ENCODE results near the gene ESYT2. TPM values are rescaled to one million over a fixed set of nuclear protein-coding genes. Genes with fewer than 3 reads are reported as not detected.

The ESYT2 gene
- total RNA-seq, 1 donor from 2014 or later = 61.3 TPM

GRCh38 chr7:158812684-158813083 is 16.6 kb downstream of the ESYT2 start:
- intact Hi-C loops (cut with micrococcal nuclease) = no loop called here
- H3K27me3 Mint-ChIP-seq = no peaks in the 10 kb centered on the region
- peak overlapping the region; percentile 95 for H3K27ac Mint-ChIP-seq
- DNase-seq = peak; percentile 94
- H3K36me3 Mint-ChIP-seq (ENCODE audit: low read depth) = peaks cover 45% of the 10 kb centered on the region
- peak overlapping the region; percentile 65 for H3K4me3 Mint-ChIP-seq
- H3K9me3 Mint-ChIP-seq = no peaks in the 10 kb centered on the region
- peaks cover 81% of the 10 kb centered on the region for H3K4me1 Mint-ChIP-seq

GRCh38 chr7:158811894-158812293 is 17.4 kb downstream of the ESYT2 start:
- peaks cover 75% of the 10 kb centered on the region for H3K4me1 Mint-ChIP-seq
- H3K27ac Mint-ChIP-seq = peak overlapping the region; percentile 95
- no peaks in the 10 kb centered on the region for H3K27me3 Mint-ChIP-seq
- peak; percentile 68 for DNase-seq
- peaks cover 48% of the 10 kb centered on the region for H3K36me3 Mint-ChIP-seq (ENCODE audit: low read depth)
- intact Hi-C loops (cut with micrococcal nuclease) = loop anchor here (1.0 to 2.0 kb wide), 2 partner anchors 9 to 17 kb away; partner anchors contain the start of gene ESYT2
- peak overlapping the region; percentile 65 for H3K4me3 Mint-ChIP-seq
- no peaks in the 10 kb centered on the region for H3K9me3 Mint-ChIP-seq

- intact Hi-C loops (cut with micrococcal nuclease) = loop anchor here (1.0 to 2.0 kb wide), 2 partner anchors 10 to 17 kb away; partner anchors contain the start of gene ESYT2
- Mint-ChIP-seq H3K27ac (peak overlapping the region; percentile 95), H3K9me3 (no peaks in the 10 kb centered on the region), H3K4me1 (peaks cover 71% of the 10 kb centered on the region), H3K27me3 (no peaks in the 10 kb centered on the region), H3K36me3 (ENCODE audit: low read depth) (peaks cover 49% of the 10 kb centered on the region), H3K4me3 (peak overlapping the region; percentile 65)
- peak; percentile 81 for DNase-seq
Measured at GRCh38 chr7:158811461-158811860, 17.8 kb downstream of the ESYT2 start.

GRCh38 chr7:158810846-158811245 is 18.5 kb downstream of the ESYT2 start:
- Mint-ChIP-seq H3K27ac (peak overlapping the region; percentile 95), H3K9me3 (no peaks in the 10 kb centered on the region), H3K4me1 (peaks cover 65% of the 10 kb centered on the region), H3K4me3 (peak overlapping the region; percentile 5), H3K27me3 (no peaks in the 10 kb centered on the region), H3K36me3 (ENCODE audit: low read depth) (peaks cover 51% of the 10 kb centered on the region)
- intact Hi-C loops (cut with micrococcal nuclease) = loop anchor here (1.0 to 2.0 kb wide), 2 partner anchors 10 to 18 kb away; partner anchors contain the start of gene ESYT2
- DNase-seq = no peak

- intact Hi-C loops (cut with micrococcal nuclease) = no loop called here
- Mint-ChIP-seq H3K9me3 (no peaks in the 10 kb centered on the region), H3K36me3 (ENCODE audit: low read depth) (peaks cover 54% of the 10 kb centered on the region), H3K4me3 (no peak overlapping the region), H3K4me1 (peaks cover 58% of the 10 kb centered on the region), H3K27me3 (no peaks in the 10 kb centered on the region), H3K27ac (peak overlapping the region; percentile 87)
- peak; percentile 73 for DNase-seq
Measured at GRCh38 chr7:158809596-158809995, 19.7 kb downstream of the ESYT2 start.

- DNase-seq = no peak
- intact Hi-C loops (cut with micrococcal nuclease) = no loop called here
- no peaks in the 10 kb centered on the region for H3K27me3 Mint-ChIP-seq
- no peaks in the 10 kb centered on the region for H3K9me3 Mint-ChIP-seq
- H3K4me1 Mint-ChIP-seq = peaks cover 52% of the 10 kb centered on the region
- H3K36me3 Mint-ChIP-seq (ENCODE audit: low read depth) = peaks cover 60% of the 10 kb centered on the region
- H3K27ac Mint-ChIP-seq = no peak overlapping the region
- H3K4me3 Mint-ChIP-seq = no peak overlapping the region
Measured at GRCh38 chr7:158808126-158808525, 21.2 kb downstream of the ESYT2 start.

GRCh38 chr7:158805937-158806336 is 23.4 kb downstream of the ESYT2 start:
- Mint-ChIP-seq H3K9me3 (no peaks in the 10 kb centered on the region), H3K4me3 (no peak overlapping the region), H3K27ac (no peak overlapping the region), H3K4me1 (peaks cover 38% of the 10 kb centered on the region), H3K27me3 (no peaks in the 10 kb centered on the region), H3K36me3 (ENCODE audit: low read depth) (peaks cover 61% of the 10 kb centered on the region)
- intact Hi-C loops (cut with micrococcal nuclease) = no loop called here
- DNase-seq = no peak

- H3K36me3 Mint-ChIP-seq (ENCODE audit: low read depth) = peaks cover 57% of the 10 kb centered on the region
- H3K4me3 Mint-ChIP-seq = no peak overlapping the region
- peaks cover 34% of the 10 kb centered on the region for H3K4me1 Mint-ChIP-seq
- H3K27ac Mint-ChIP-seq = no peak overlapping the region
- no peaks in the 10 kb centered on the region for H3K9me3 Mint-ChIP-seq
- intact Hi-C loops (cut with micrococcal nuclease) = no loop called here
- H3K27me3 Mint-ChIP-seq = no peaks in the 10 kb centered on the region
- DNase-seq = no peak
Measured at GRCh38 chr7:158805414-158805813, 23.9 kb downstream of the ESYT2 start.

- Mint-ChIP-seq H3K4me3 (no peak overlapping the region), H3K9me3 (no peaks in the 10 kb centered on the region), H3K36me3 (ENCODE audit: low read depth) (peaks cover 48% of the 10 kb centered on the region), H3K27ac (no peak overlapping the region), H3K4me1 (peaks cover 26% of the 10 kb centered on the region), H3K27me3 (no peaks in the 10 kb centered on the region)
- no peak for DNase-seq
- intact Hi-C loops (cut with micrococcal nuclease) = no loop called here
Measured at GRCh38 chr7:158804335-158804734, 25.0 kb downstream of the ESYT2 start.

- peaks cover 28% of the 10 kb centered on the region for H3K4me1 Mint-ChIP-seq
- no peaks in the 10 kb centered on the region for H3K9me3 Mint-ChIP-seq
- H3K27ac Mint-ChIP-seq = peak overlapping the region; percentile 45
- DNase-seq = no peak
- no peaks in the 10 kb centered on the region for H3K27me3 Mint-ChIP-seq
- H3K4me3 Mint-ChIP-seq = peak overlapping the region; percentile 49
- intact Hi-C loops (cut with micrococcal nuclease) = no loop called here
- H3K36me3 Mint-ChIP-seq (ENCODE audit: low read depth) = peaks cover 49% of the 10 kb centered on the region
Measured at GRCh38 chr7:158803367-158803969, 25.8 kb downstream of the ESYT2 start.

GRCh38 chr7:158802535-158803366 is 26.6 kb downstream of the ESYT2 start:
- Mint-ChIP-seq H3K27me3 (no peaks in the 10 kb centered on the region), H3K4me3 (peak overlapping the region; percentile 49), H3K4me1 (peaks cover 28% of the 10 kb centered on the region), H3K27ac (peak overlapping the region; percentile 45), H3K9me3 (no peaks in the 10 kb centered on the region), H3K36me3 (ENCODE audit: low read depth) (peaks cover 45% of the 10 kb centered on the region)
- intact Hi-C loops (cut with micrococcal nuclease) = no loop called here
- DNase-seq = no peak

- H3K4me3 Mint-ChIP-seq = no peak overlapping the region
- no peak for DNase-seq
- H3K4me1 Mint-ChIP-seq = peaks cover 20% of the 10 kb centered on the region
- no peaks in the 10 kb centered on the region for H3K9me3 Mint-ChIP-seq
- no peak overlapping the region for H3K27ac Mint-ChIP-seq
- H3K36me3 Mint-ChIP-seq (ENCODE audit: low read depth) = peaks cover 41% of the 10 kb centered on the region
- intact Hi-C loops (cut with micrococcal nuclease) = no loop called here
- no peaks in the 10 kb centered on the region for H3K27me3 Mint-ChIP-seq
Measured at GRCh38 chr7:158798741-158799140, 30.6 kb downstream of the ESYT2 start.

GRCh38 chr7:158796667-158797066 is 32.6 kb downstream of the ESYT2 start:
- peak overlapping the region; percentile 22 for H3K27ac Mint-ChIP-seq
- peaks cover 16% of the 10 kb centered on the region for H3K4me1 Mint-ChIP-seq
- intact Hi-C loops (cut with micrococcal nuclease) = no loop called here
- H3K4me3 Mint-ChIP-seq = no peak overlapping the region
- peaks cover 52% of the 10 kb centered on the region for H3K36me3 Mint-ChIP-seq (ENCODE audit: low read depth)
- DNase-seq = no peak
- H3K9me3 Mint-ChIP-seq = no peaks in the 10 kb centered on the region
- H3K27me3 Mint-ChIP-seq = no peaks in the 10 kb centered on the region

GRCh38 chr7:158795272-158795671 is 34.0 kb downstream of the ESYT2 start:
- Mint-ChIP-seq H3K9me3 (no peaks in the 10 kb centered on the region), H3K4me1 (peaks cover 15% of the 10 kb centered on the region), H3K27me3 (no peaks in the 10 kb centered on the region), H3K4me3 (no peak overlapping the region), H3K27ac (no peak overlapping the region), H3K36me3 (ENCODE audit: low read depth) (peaks cover 62% of the 10 kb centered on the region)
- no peak for DNase-seq
- intact Hi-C loops (cut with micrococcal nuclease) = no loop called here

All from activated CD4-positive, alpha-beta T cell treated with anti-CD3 and anti-CD28 coated beads, Interleukin-2, amount 10 ng/mL, durations not matched to agents 24 days and 14 days (primary cell).